Stomach (tissue), 4 donors: ENCODE data around the gene ATP8A2.

Experiments used
- CTCF ChIP-seq, 7 experiments: fragments of 450-650 bp in 4 of 7; fragments of 200-600 bp in 3 of 7; sonication (generic) in 3 of 7; IDR thresholded peaks; one replicate each; pipeline ENCODE4 v1.5.1; 2016 to 2019; ENCODE audit warnings: antibody characterized with exemption in 7 of 7, control low read depth in 2 of 7, mild to moderate bottlenecking in 1 of 7
- EP300 ChIP-seq: sonication (generic); formaldehyde crosslinking; IDR thresholded peaks from one replicate; pipeline ENCODE4 v1.6.1; 2017; ENCODE audit warnings: antibody characterized with exemption
- POLR2AphosphoS5 ChIP-seq, 3 donors: sonication (generic); formaldehyde crosslinking; IDR thresholded peaks; one replicate each; pipeline ENCODE4 v1.6.1; 2016; ENCODE audit warnings: antibody characterized with exemption in 3 of 3

GRCh38 chr13:25324100-25324499, 47.7 kb upstream of the ATP8A2 start:
- no peak for TF ChIP-seq POLR2AphosphoS5 (IDR thresholded peaks at IDR 0.05)
- TF ChIP-seq CTCF (IDR thresholded peaks at IDR 0.05): no peak
- no peak for TF ChIP-seq EP300
